Neural cell (in vitro differentiated cells): Measurements from ENCODE around the gene TRAM2. TPM values are rescaled to one million over a fixed set of nuclear protein-coding genes. Genes with fewer than 3 reads are reported as not detected.

Source experiments
- H2AFZ ChIP-seq: fragments of 200-600, 300-800 bp; sonication (generic), shearing (Covaris generic); 2 replicates; pipeline ENCODE4 v1.6.0; 2014; ENCODE audit warnings: low read depth, mild to moderate bottlenecking, antibody characterized with exemption, low read length, moderate library complexity
- H3F3A ChIP-seq: fragments of 200-600 bp; shearing (Covaris generic); 2 replicates; pipeline ENCODE4 v1.6.1; 2016; ENCODE audit warnings: mild to moderate bottlenecking, moderate library complexity, mixed read lengths, antibody characterized with exemption, low read length; ENCODE audit not compliant: insufficient read depth, poor library complexity, severe bottlenecking
- H3K27ac ChIP-seq: fragments of 200-600, 300-800 bp; sonication (generic), shearing (Covaris generic); 2 replicates; pipeline ENCODE4 v1.5.1; 2014; ENCODE audit warnings: mild to moderate bottlenecking, low read length, moderate library complexity
- H3K27me3 ChIP-seq: fragments of 300-800, 200-600 bp; sonication (generic), shearing (Covaris generic); 2 replicates; pipeline ENCODE4 v1.6.0; 2014; ENCODE audit warnings: mild to moderate bottlenecking, low read depth, low read length, moderate library complexity; ENCODE audit not compliant: insufficient read depth
- H3K36me3 ChIP-seq: fragments of 300-800, 200-600 bp; sonication (generic), shearing (Covaris generic); 2 replicates; pipeline ENCODE4 v1.5.1; 2014; ENCODE audit warnings: mild to moderate bottlenecking, antibody characterized with exemption, low read length, moderate library complexity; ENCODE audit not compliant: insufficient read depth
- H3K4me2 ChIP-seq: fragments of 300-800, 200-600 bp; sonication (generic), shearing (Covaris generic); 2 replicates; pipeline ENCODE4 v1.6.0; 2014; ENCODE audit warnings: mild to moderate bottlenecking, low read length
- H3K4me3 ChIP-seq: fragments of 300-800, 200-600 bp; sonication (generic), shearing (Covaris generic); 2 replicates; pipeline ENCODE4 v1.5.1; 2014; ENCODE audit warnings: mild to moderate bottlenecking, low read length, moderate library complexity
- H3K79me2 ChIP-seq: fragments of 200-600 bp; shearing (Covaris generic); replicated peaks from 2 replicates; pipeline ENCODE4 v1.6.0; 2014; ENCODE audit warnings: mild to moderate bottlenecking, low read length, moderate library complexity; ENCODE audit not compliant: insufficient read depth
- H3K9ac ChIP-seq: fragments of 300-800, 200-600 bp; sonication (generic), shearing (Covaris generic); 2 replicates; pipeline ENCODE4 v1.6.1; 2016; ENCODE audit warnings: mild to moderate bottlenecking, low read length, mixed read lengths
- H3K9me2 ChIP-seq: fragments of 200-600 bp; shearing (Covaris generic); 2 replicates; pipeline ENCODE4 v1.6.1; 2016; ENCODE audit warnings: mild to moderate bottlenecking, low read length, mixed read lengths; ENCODE audit not compliant: insufficient read depth
- H3K9me3 ChIP-seq: fragments of 200-600, 300-800 bp; sonication (generic), shearing (Covaris generic); 2 replicates; pipeline ENCODE4 v1.6.1; 2016; ENCODE audit warnings: mild to moderate bottlenecking, mixed run types, low read length, moderate library complexity, mixed read lengths
- H4K20me1 ChIP-seq: fragments of 200-600 bp; shearing (Covaris generic); 2 replicates; pipeline ENCODE4 v1.6.1; 2016; ENCODE audit warnings: mild to moderate bottlenecking, mixed run types; ENCODE audit not compliant: insufficient read depth
- EP300 ChIP-seq: fragments of 450-650 bp; conservative IDR thresholded peaks from 2 replicates; pipeline ENCODE4 v1.6.1; 2014; ENCODE audit warnings: antibody characterized with exemption, mild to moderate bottlenecking, moderate library complexity; ENCODE audit not compliant: poor library complexity, severe bottlenecking
- EZH2 ChIP-seq: fragments of 200-600, 300-800 bp; shearing (Covaris generic), sonication (generic); IDR thresholded peaks from 2 replicates; pipeline ENCODE4 v1.6.1; 2014; ENCODE audit warnings: antibody characterized with exemption, low read length, borderline replicate concordance, mild to moderate bottlenecking; ENCODE audit not compliant: insufficient read depth, poor library complexity, severe bottlenecking
- MXI1 ChIP-seq: fragments of 450-650 bp; conservative IDR thresholded peaks from 2 replicates; pipeline ENCODE4 v1.6.1; 2014; ENCODE audit warnings: antibody characterized with exemption, mild to moderate bottlenecking; ENCODE audit not compliant: poor library complexity, severe bottlenecking
- POLR2AphosphoS5 ChIP-seq: IDR thresholded peaks from 2 replicates; pipeline ENCODE4 v1.6.1; 2012
- RAD21 ChIP-seq: fragments of 450-650 bp; conservative IDR thresholded peaks from 2 replicates; pipeline ENCODE4 v1.6.1; 2014; ENCODE audit warnings: antibody characterized with exemption, mild to moderate bottlenecking, moderate library complexity
- SMC3 ChIP-seq: fragments of 450-650 bp; conservative IDR thresholded peaks from 2 replicates; pipeline ENCODE4 v1.6.1; 2014; ENCODE audit warnings: antibody characterized with exemption, mild to moderate bottlenecking, moderate library complexity; ENCODE audit not compliant: poor library complexity
- TAF1 ChIP-seq: IDR thresholded peaks from 2 replicates; pipeline ENCODE4 v1.6.1; 2012; ENCODE audit warnings: low read depth
- polyA plus RNA-seq: library from polyadenylated mRNA; depleted of rRNA; stranded (reverse); fragments of >200 nt; gene quantifications from 2 replicates; pipeline ENCODE4 v1.2.3, GENCODE V29; 2014
- TF ChIP-seq, protein P1 (sequence below): IDR thresholded peaks from 2 replicates; pipeline ENCODE4 v1.6.1; 2012; ENCODE audit warnings: borderline replicate concordance
- TF ChIP-seq, protein P2 (sequence below): fragments of 450-650 bp; IDR thresholded peaks from 2 replicates; pipeline ENCODE4 v1.5.1; 2014; ENCODE audit warnings: antibody characterized with exemption, mild to moderate bottlenecking, moderate library complexity; ENCODE audit not compliant: poor library complexity, severe bottlenecking

TRAM2 gene
- polyA plus RNA-seq, 1 donor from 2014 or later: 0.41 TPM

- Histone ChIP-seq H3K4me3 (no peak overlapping the region), H2AFZ (no peak overlapping the region), H3K27me3 (no peaks in the 10 kb centered on the region), H3K9me2 (no peaks in the 10 kb centered on the region), H3K4me2 (no peak overlapping the region), H3K9me3 (no peaks in the 10 kb centered on the region), H3K27ac (no peak overlapping the region), H3K79me2 (no peaks in the 10 kb centered on the region), H4K20me1 (no peaks in the 10 kb centered on the region), H3K36me3 (peaks cover 9% of the 10 kb centered on the region), H3K9ac (no peak overlapping the region), H3F3A (no peaks in the 10 kb centered on the region)
- TF ChIP-seq POLR2AphosphoS5 (no peak), MXI1 (no peak), RAD21 (no peak), EZH2 (no peak), EP300 (no peak), SMC3 (no peak), TAF1 (no peak)
- TF ChIP-seq, protein P1, sequence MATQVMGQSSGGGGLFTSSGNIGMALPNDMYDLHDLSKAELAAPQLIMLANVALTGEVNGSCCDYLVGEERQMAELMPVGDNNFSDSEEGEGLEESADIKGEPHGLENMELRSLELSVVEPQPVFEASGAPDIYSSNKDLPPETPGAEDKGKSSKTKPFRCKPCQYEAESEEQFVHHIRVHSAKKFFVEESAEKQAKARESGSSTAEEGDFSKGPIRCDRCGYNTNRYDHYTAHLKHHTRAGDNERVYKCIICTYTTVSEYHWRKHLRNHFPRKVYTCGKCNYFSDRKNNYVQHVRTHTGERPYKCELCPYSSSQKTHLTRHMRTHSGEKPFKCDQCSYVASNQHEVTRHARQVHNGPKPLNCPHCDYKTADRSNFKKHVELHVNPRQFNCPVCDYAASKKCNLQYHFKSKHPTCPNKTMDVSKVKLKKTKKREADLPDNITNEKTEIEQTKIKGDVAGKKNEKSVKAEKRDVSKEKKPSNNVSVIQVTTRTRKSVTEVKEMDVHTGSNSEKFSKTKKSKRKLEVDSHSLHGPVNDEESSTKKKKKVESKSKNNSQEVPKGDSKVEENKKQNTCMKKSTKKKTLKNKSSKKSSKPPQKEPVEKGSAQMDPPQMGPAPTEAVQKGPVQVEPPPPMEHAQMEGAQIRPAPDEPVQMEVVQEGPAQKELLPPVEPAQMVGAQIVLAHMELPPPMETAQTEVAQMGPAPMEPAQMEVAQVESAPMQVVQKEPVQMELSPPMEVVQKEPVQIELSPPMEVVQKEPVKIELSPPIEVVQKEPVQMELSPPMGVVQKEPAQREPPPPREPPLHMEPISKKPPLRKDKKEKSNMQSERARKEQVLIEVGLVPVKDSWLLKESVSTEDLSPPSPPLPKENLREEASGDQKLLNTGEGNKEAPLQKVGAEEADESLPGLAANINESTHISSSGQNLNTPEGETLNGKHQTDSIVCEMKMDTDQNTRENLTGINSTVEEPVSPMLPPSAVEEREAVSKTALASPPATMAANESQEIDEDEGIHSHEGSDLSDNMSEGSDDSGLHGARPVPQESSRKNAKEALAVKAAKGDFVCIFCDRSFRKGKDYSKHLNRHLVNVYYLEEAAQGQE: no peak
- TF ChIP-seq, protein P2, sequence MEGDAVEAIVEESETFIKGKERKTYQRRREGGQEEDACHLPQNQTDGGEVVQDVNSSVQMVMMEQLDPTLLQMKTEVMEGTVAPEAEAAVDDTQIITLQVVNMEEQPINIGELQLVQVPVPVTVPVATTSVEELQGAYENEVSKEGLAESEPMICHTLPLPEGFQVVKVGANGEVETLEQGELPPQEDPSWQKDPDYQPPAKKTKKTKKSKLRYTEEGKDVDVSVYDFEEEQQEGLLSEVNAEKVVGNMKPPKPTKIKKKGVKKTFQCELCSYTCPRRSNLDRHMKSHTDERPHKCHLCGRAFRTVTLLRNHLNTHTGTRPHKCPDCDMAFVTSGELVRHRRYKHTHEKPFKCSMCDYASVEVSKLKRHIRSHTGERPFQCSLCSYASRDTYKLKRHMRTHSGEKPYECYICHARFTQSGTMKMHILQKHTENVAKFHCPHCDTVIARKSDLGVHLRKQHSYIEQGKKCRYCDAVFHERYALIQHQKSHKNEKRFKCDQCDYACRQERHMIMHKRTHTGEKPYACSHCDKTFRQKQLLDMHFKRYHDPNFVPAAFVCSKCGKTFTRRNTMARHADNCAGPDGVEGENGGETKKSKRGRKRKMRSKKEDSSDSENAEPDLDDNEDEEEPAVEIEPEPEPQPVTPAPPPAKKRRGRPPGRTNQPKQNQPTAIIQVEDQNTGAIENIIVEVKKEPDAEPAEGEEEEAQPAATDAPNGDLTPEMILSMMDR: no peak
Observed at GRCh38 chr6:52495922-52496321, 80.9 kb downstream of the TRAM2 start.

- Histone ChIP-seq H3K9me2 (no peaks in the 10 kb centered on the region), H3K27ac (no peak overlapping the region), H3K4me2 (no peak overlapping the region), H3F3A (no peaks in the 10 kb centered on the region), H3K9ac (no peak overlapping the region), H3K4me3 (no peak overlapping the region), H4K20me1 (no peaks in the 10 kb centered on the region), H3K27me3 (no peaks in the 10 kb centered on the region), H2AFZ (no peak overlapping the region), H3K36me3 (peaks cover 9% of the 10 kb centered on the region), H3K9me3 (no peaks in the 10 kb centered on the region), H3K79me2 (no peaks in the 10 kb centered on the region)
- TF ChIP-seq EP300 (no peak), MXI1 (no peak), RAD21 (no peak), EZH2 (no peak), TAF1 (no peak), POLR2AphosphoS5 (no peak), SMC3 (no peak)
- TF ChIP-seq, protein P2: no peak
- TF ChIP-seq, protein P1: no peak
Observed at GRCh38 chr6:52494298-52495072, 82.4 kb downstream of the TRAM2 start.
